Neural progenitor cell (in vitro differentiated cells): ENCODE data around the gene SPTB.

ENCODE experiments used
- EZH2 ChIP-seq: fragments of 200-600 bp; sonication (generic); IDR thresholded peaks from 2 replicates; pipeline ENCODE4 v1.6.1; 2017; ENCODE audit warnings: antibody characterized with exemption, mild to moderate bottlenecking, moderate library complexity
- TF ChIP-seq, protein P1 (sequence below): fragments of 200-600 bp; sonication (generic); IDR thresholded peaks from 2 replicates; pipeline ENCODE4 v1.5.1; 2017; ENCODE audit warnings: antibody characterized with exemption, mild to moderate bottlenecking

DNA sequence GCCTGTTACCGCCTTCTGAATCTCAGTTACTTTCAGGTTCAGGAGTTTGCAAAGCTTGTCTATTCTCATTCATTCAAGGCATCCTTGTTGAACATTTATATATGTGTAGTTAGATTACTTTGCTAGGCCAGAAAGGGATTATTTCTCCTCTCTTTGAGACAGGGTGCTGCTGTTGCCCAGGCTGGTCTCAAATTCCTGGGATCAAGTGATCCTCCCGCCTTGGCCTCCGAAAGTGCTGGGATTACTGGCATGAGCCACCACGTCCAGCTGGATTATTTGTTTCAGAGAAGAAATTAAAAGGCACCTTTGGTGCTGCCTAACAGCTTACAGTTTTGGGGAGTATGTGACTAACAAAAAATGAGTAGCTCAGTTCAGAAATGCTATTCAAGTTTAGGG lies 35.3 kb upstream of the SPTB start:
- no peak for TF ChIP-seq EZH2
- TF ChIP-seq, protein P1, sequence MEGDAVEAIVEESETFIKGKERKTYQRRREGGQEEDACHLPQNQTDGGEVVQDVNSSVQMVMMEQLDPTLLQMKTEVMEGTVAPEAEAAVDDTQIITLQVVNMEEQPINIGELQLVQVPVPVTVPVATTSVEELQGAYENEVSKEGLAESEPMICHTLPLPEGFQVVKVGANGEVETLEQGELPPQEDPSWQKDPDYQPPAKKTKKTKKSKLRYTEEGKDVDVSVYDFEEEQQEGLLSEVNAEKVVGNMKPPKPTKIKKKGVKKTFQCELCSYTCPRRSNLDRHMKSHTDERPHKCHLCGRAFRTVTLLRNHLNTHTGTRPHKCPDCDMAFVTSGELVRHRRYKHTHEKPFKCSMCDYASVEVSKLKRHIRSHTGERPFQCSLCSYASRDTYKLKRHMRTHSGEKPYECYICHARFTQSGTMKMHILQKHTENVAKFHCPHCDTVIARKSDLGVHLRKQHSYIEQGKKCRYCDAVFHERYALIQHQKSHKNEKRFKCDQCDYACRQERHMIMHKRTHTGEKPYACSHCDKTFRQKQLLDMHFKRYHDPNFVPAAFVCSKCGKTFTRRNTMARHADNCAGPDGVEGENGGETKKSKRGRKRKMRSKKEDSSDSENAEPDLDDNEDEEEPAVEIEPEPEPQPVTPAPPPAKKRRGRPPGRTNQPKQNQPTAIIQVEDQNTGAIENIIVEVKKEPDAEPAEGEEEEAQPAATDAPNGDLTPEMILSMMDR, result no peak
